Neural cell (in vitro differentiated cells): ENCODE results near the gene EID1. TPM values are rescaled to one million over a fixed set of nuclear protein-coding genes. Genes with fewer than 3 reads are reported as not detected.

Experiments used
- H2AFZ ChIP-seq: fragments of 200-600, 300-800 bp; sonication (generic), shearing (Covaris generic); 2 replicates; pipeline ENCODE4 v1.6.0; 2014; ENCODE audit warnings: low read depth, mild to moderate bottlenecking, antibody characterized with exemption, low read length, moderate library complexity
- H3F3A ChIP-seq: fragments of 200-600 bp; shearing (Covaris generic); 2 replicates; pipeline ENCODE4 v1.6.1; 2016; ENCODE audit warnings: mild to moderate bottlenecking, moderate library complexity, mixed read lengths, antibody characterized with exemption, low read length; ENCODE audit not compliant: insufficient read depth, poor library complexity, severe bottlenecking
- H3K27ac ChIP-seq: fragments of 200-600, 300-800 bp; sonication (generic), shearing (Covaris generic); 2 replicates; pipeline ENCODE4 v1.5.1; 2014; ENCODE audit warnings: mild to moderate bottlenecking, low read length, moderate library complexity
- H3K27me3 ChIP-seq: fragments of 300-800, 200-600 bp; sonication (generic), shearing (Covaris generic); 2 replicates; pipeline ENCODE4 v1.6.0; 2014; ENCODE audit warnings: mild to moderate bottlenecking, low read depth, low read length, moderate library complexity; ENCODE audit not compliant: insufficient read depth
- H3K36me3 ChIP-seq: fragments of 300-800, 200-600 bp; sonication (generic), shearing (Covaris generic); 2 replicates; pipeline ENCODE4 v1.5.1; 2014; ENCODE audit warnings: mild to moderate bottlenecking, antibody characterized with exemption, low read length, moderate library complexity; ENCODE audit not compliant: insufficient read depth
- H3K4me2 ChIP-seq: fragments of 300-800, 200-600 bp; sonication (generic), shearing (Covaris generic); 2 replicates; pipeline ENCODE4 v1.6.0; 2014; ENCODE audit warnings: mild to moderate bottlenecking, low read length
- H3K4me3 ChIP-seq: fragments of 300-800, 200-600 bp; sonication (generic), shearing (Covaris generic); 2 replicates; pipeline ENCODE4 v1.5.1; 2014; ENCODE audit warnings: mild to moderate bottlenecking, low read length, moderate library complexity
- H3K79me2 ChIP-seq: fragments of 200-600 bp; shearing (Covaris generic); replicated peaks from 2 replicates; pipeline ENCODE4 v1.6.0; 2014; ENCODE audit warnings: mild to moderate bottlenecking, low read length, moderate library complexity; ENCODE audit not compliant: insufficient read depth
- H3K9ac ChIP-seq: fragments of 300-800, 200-600 bp; sonication (generic), shearing (Covaris generic); 2 replicates; pipeline ENCODE4 v1.6.1; 2016; ENCODE audit warnings: mild to moderate bottlenecking, low read length, mixed read lengths
- H3K9me2 ChIP-seq: fragments of 200-600 bp; shearing (Covaris generic); 2 replicates; pipeline ENCODE4 v1.6.1; 2016; ENCODE audit warnings: mild to moderate bottlenecking, low read length, mixed read lengths; ENCODE audit not compliant: insufficient read depth
- H3K9me3 ChIP-seq: fragments of 200-600, 300-800 bp; sonication (generic), shearing (Covaris generic); 2 replicates; pipeline ENCODE4 v1.6.1; 2016; ENCODE audit warnings: mild to moderate bottlenecking, mixed run types, low read length, moderate library complexity, mixed read lengths
- H4K20me1 ChIP-seq: fragments of 200-600 bp; shearing (Covaris generic); 2 replicates; pipeline ENCODE4 v1.6.1; 2016; ENCODE audit warnings: mild to moderate bottlenecking, mixed run types; ENCODE audit not compliant: insufficient read depth
- EP300 ChIP-seq: fragments of 450-650 bp; conservative IDR thresholded peaks from 2 replicates; pipeline ENCODE4 v1.6.1; 2014; ENCODE audit warnings: antibody characterized with exemption, mild to moderate bottlenecking, moderate library complexity; ENCODE audit not compliant: poor library complexity, severe bottlenecking
- EZH2 ChIP-seq: fragments of 200-600, 300-800 bp; shearing (Covaris generic), sonication (generic); IDR thresholded peaks from 2 replicates; pipeline ENCODE4 v1.6.1; 2014; ENCODE audit warnings: antibody characterized with exemption, low read length, borderline replicate concordance, mild to moderate bottlenecking; ENCODE audit not compliant: insufficient read depth, poor library complexity, severe bottlenecking
- MXI1 ChIP-seq: fragments of 450-650 bp; conservative IDR thresholded peaks from 2 replicates; pipeline ENCODE4 v1.6.1; 2014; ENCODE audit warnings: antibody characterized with exemption, mild to moderate bottlenecking; ENCODE audit not compliant: poor library complexity, severe bottlenecking
- POLR2AphosphoS5 ChIP-seq: IDR thresholded peaks from 2 replicates; pipeline ENCODE4 v1.6.1; 2012
- RAD21 ChIP-seq: fragments of 450-650 bp; conservative IDR thresholded peaks from 2 replicates; pipeline ENCODE4 v1.6.1; 2014; ENCODE audit warnings: antibody characterized with exemption, mild to moderate bottlenecking, moderate library complexity
- REST ChIP-seq: IDR thresholded peaks from 2 replicates; pipeline ENCODE4 v1.6.1; 2012; ENCODE audit warnings: borderline replicate concordance
- SMC3 ChIP-seq: fragments of 450-650 bp; conservative IDR thresholded peaks from 2 replicates; pipeline ENCODE4 v1.6.1; 2014; ENCODE audit warnings: antibody characterized with exemption, mild to moderate bottlenecking, moderate library complexity; ENCODE audit not compliant: poor library complexity
- TAF1 ChIP-seq: IDR thresholded peaks from 2 replicates; pipeline ENCODE4 v1.6.1; 2012; ENCODE audit warnings: low read depth
- polyA plus RNA-seq: library from polyadenylated mRNA; depleted of rRNA; stranded (reverse); fragments of >200 nt; gene quantifications from 2 replicates; pipeline ENCODE4 v1.2.3, GENCODE V29; 2014
- TF ChIP-seq, protein P1 (sequence below): fragments of 450-650 bp; IDR thresholded peaks from 2 replicates; pipeline ENCODE4 v1.5.1; 2014; ENCODE audit warnings: antibody characterized with exemption, mild to moderate bottlenecking, moderate library complexity; ENCODE audit not compliant: poor library complexity, severe bottlenecking

Gene EID1
- polyA plus RNA-seq, 1 donor from 2014 or later: 530 TPM

DNA sequence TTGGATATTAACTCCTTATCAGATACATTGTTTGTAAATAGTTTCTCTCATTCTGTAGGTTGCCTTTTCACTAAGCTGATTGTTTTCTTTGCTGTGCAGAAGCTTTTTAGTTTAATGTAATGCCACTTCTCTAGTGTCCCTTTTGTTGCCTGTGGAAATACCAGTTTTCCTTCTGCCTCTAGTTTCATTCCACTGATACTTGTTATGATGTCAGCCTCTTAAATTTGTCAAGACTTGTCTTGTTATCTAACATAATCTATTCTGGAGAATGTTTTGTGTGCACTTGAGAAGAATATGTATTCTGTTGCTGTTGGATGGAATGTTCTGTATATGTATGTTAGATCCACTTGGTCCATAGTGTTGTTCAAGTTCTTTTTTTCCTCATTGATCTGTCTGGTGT, 49.0 kb upstream of the EID1 start:
- no peak overlapping the region for H2AFZ ChIP-seq
- TF ChIP-seq, protein P1, sequence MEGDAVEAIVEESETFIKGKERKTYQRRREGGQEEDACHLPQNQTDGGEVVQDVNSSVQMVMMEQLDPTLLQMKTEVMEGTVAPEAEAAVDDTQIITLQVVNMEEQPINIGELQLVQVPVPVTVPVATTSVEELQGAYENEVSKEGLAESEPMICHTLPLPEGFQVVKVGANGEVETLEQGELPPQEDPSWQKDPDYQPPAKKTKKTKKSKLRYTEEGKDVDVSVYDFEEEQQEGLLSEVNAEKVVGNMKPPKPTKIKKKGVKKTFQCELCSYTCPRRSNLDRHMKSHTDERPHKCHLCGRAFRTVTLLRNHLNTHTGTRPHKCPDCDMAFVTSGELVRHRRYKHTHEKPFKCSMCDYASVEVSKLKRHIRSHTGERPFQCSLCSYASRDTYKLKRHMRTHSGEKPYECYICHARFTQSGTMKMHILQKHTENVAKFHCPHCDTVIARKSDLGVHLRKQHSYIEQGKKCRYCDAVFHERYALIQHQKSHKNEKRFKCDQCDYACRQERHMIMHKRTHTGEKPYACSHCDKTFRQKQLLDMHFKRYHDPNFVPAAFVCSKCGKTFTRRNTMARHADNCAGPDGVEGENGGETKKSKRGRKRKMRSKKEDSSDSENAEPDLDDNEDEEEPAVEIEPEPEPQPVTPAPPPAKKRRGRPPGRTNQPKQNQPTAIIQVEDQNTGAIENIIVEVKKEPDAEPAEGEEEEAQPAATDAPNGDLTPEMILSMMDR: no peak
- TF ChIP-seq REST (no peak), TAF1 (no peak), SMC3 (no peak), MXI1 (no peak), RAD21 (no peak), EZH2 (no peak), POLR2AphosphoS5 (no peak), EP300 (no peak)

GRCh38 chr15:48832648-48833047, 45.3 kb upstream of the EID1 start:
- Histone ChIP-seq H3F3A (no peaks in the 10 kb centered on the region), H3K9me2 (no peaks in the 10 kb centered on the region), H3K4me2 (no peak overlapping the region), H3K79me2 (no peaks in the 10 kb centered on the region), H3K27me3 (no peaks in the 10 kb centered on the region), H4K20me1 (no peaks in the 10 kb centered on the region), H3K36me3 (no peaks in the 10 kb centered on the region), H2AFZ (no peak overlapping the region), H3K9ac (no peak overlapping the region), H3K27ac (no peak overlapping the region), H3K9me3 (no peaks in the 10 kb centered on the region), H3K4me3 (no peak overlapping the region)
- TF ChIP-seq, protein P1: no peak
- TF ChIP-seq TAF1: no peak
- TF ChIP-seq POLR2AphosphoS5: no peak
- no peak for TF ChIP-seq REST
- TF ChIP-seq SMC3: no peak
- no peak for TF ChIP-seq MXI1

More for the DNA sequence above, 49.0 kb upstream of the EID1 start:
- H3K9me2 ChIP-seq: no peaks in the 10 kb centered on the region
- H3F3A ChIP-seq: no peaks in the 10 kb centered on the region
- no peak overlapping the region for H3K4me2 ChIP-seq
- no peaks in the 10 kb centered on the region for H3K79me2 ChIP-seq
- H3K4me3 ChIP-seq: no peak overlapping the region
- H4K20me1 ChIP-seq: no peaks in the 10 kb centered on the region
- no peak overlapping the region for H3K27ac ChIP-seq
- H3K27me3 ChIP-seq: no peaks in the 10 kb centered on the region
- no peaks in the 10 kb centered on the region for H3K9me3 ChIP-seq
- H3K36me3 ChIP-seq: no peaks in the 10 kb centered on the region
- H3K9ac ChIP-seq: no peak overlapping the region
